Measurements from ENCODE around the gene SLC16A11. TPM values are rescaled to one million over a fixed set of nuclear protein-coding genes. Genes with fewer than 3 reads are reported as not detected.
A peak's percentile ranks its signal among the peaks of the same experiment; 100 is the strongest.

Gene SLC16A11
- total RNA-seq, 1 experiment from 2014 or later = 0.48 TPM

GRCh38 chr17:7017827-7018200 is 26.1 kb downstream of the SLC16A11 start:
- DNase-seq (ENCODE audit: low spot score) = no peak
- POLR2A ChIA-PET = no interaction called here
- H3K27me3 Mint-ChIP-seq (ENCODE audit: low read depth) = peaks cover 27% of the 10 kb centered on the region
- H3K27ac Mint-ChIP-seq = 0 out of 2 replicates have a peak overlapping the region, but pooled peaks have one; percentile 15
- H3K4me3 Mint-ChIP-seq = no peak overlapping the region
- H3K9me3 Mint-ChIP-seq = no peaks in the 10 kb centered on the region
- no peak for TF ChIP-seq NR3C1 (CRISPR knock-in tag; conservative IDR thresholded peaks at IDR 0.05; ENCODE audit: low read depth)
- TF ChIP-seq ELF4 (CRISPR knock-in tag; IDR thresholded peaks at IDR 0.05; ENCODE audit: low read depth) = no peak
- TF ChIP-seq, protein P1, sequence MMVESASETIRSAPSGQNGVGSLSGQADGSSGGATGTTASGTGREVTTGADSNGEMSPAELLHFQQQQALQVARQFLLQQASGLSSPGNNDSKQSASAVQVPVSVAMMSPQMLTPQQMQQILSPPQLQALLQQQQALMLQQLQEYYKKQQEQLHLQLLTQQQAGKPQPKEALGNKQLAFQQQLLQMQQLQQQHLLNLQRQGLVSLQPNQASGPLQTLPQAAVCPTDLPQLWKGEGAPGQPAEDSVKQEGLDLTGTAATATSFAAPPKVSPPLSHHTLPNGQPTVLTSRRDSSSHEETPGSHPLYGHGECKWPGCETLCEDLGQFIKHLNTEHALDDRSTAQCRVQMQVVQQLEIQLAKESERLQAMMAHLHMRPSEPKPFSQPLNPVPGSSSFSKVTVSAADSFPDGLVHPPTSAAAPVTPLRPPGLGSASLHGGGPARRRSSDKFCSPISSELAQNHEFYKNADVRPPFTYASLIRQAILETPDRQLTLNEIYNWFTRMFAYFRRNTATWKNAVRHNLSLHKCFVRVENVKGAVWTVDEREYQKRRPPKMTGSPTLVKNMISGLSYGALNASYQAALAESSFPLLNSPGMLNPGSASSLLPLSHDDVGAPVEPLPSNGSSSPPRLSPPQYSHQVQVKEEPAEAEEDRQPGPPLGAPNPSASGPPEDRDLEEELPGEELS (CRISPR knock-in tag; IDR thresholded peaks at IDR 0.05) = no peak
- TF ChIP-seq, protein P2, sequence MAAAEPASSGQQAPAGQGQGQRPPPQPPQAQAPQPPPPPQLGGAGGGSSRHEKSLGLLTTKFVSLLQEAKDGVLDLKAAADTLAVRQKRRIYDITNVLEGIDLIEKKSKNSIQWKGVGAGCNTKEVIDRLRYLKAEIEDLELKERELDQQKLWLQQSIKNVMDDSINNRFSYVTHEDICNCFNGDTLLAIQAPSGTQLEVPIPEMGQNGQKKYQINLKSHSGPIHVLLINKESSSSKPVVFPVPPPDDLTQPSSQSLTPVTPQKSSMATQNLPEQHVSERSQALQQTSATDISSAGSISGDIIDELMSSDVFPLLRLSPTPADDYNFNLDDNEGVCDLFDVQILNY (CRISPR knock-in tag; IDR thresholded peaks at IDR 0.05) = no peak
- TF ChIP-seq ZNF317 (CRISPR knock-in tag; IDR thresholded peaks at IDR 0.05; ENCODE audit: borderline replicate concordance, low read depth) = no peak
- TF ChIP-seq ERG (CRISPR knock-in tag; IDR thresholded peaks at IDR 0.05) = no peak
- no peak for TF ChIP-seq SMAD3 (CRISPR knock-in tag; IDR thresholded peaks at IDR 0.05; ENCODE audit: borderline replicate concordance)
- no peak for TF ChIP-seq TEAD4 (CRISPR knock-in tag; IDR thresholded peaks at IDR 0.05)
- TF ChIP-seq ZNF416 (CRISPR knock-in tag; IDR thresholded peaks at IDR 0.05) = no peak
- no peak for TF ChIP-seq ZNF512 (CRISPR knock-in tag; IDR thresholded peaks at IDR 0.05; ENCODE audit: borderline replicate concordance)
- no peak for TF ChIP-seq CBFB (CRISPR knock-in tag; IDR thresholded peaks at IDR 0.05; ENCODE audit: low read depth)
- no peak for TF ChIP-seq ZNF425 (CRISPR knock-in tag; conservative IDR thresholded peaks at IDR 0.05)
- no peak for TF ChIP-seq ZNF121 (CRISPR knock-in tag; IDR thresholded peaks at IDR 0.05)
- no peak for TF ChIP-seq TEAD1 (CRISPR knock-in tag; IDR thresholded peaks at IDR 0.05)
- no peak for TF ChIP-seq USF2 (CRISPR knock-in tag; IDR thresholded peaks at IDR 0.05)
- TF ChIP-seq HMGA2 (CRISPR knock-in tag; IDR thresholded peaks at IDR 0.05) = no peak
- no peak for TF ChIP-seq TCF7 (CRISPR knock-in tag; IDR thresholded peaks at IDR 0.05; ENCODE audit: low read depth)
- TF ChIP-seq, protein P3, sequence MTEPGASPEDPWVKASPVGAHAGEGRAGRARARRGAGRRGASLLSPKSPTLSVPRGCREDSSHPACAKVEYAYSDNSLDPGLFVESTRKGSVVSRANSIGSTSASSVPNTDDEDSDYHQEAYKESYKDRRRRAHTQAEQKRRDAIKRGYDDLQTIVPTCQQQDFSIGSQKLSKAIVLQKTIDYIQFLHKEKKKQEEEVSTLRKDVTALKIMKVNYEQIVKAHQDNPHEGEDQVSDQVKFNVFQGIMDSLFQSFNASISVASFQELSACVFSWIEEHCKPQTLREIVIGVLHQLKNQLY (CRISPR knock-in tag; IDR thresholded peaks at IDR 0.05) = no peak
- H3K36me3 Mint-ChIP-seq = peaks cover 9% of the 10 kb centered on the region
- peaks cover 61% of the 10 kb centered on the region for H3K4me1 Mint-ChIP-seq
- ATAC-seq = no peak
- CTCF ChIA-PET = no interaction called here
